Neural cell (in vitro differentiated cells): ENCODE results near the gene YBX2. TPM values are rescaled to one million over a fixed set of nuclear protein-coding genes. Genes with fewer than 3 reads are reported as not detected.

Experiments used
- H2AFZ ChIP-seq: fragments of 200-600, 300-800 bp; sonication (generic), shearing (Covaris generic); 2 replicates; pipeline ENCODE4 v1.6.0; 2014; ENCODE audit warnings: low read depth, mild to moderate bottlenecking, antibody characterized with exemption, low read length, moderate library complexity
- H3F3A ChIP-seq: fragments of 200-600 bp; shearing (Covaris generic); 2 replicates; pipeline ENCODE4 v1.6.1; 2016; ENCODE audit warnings: mild to moderate bottlenecking, moderate library complexity, mixed read lengths, antibody characterized with exemption, low read length; ENCODE audit not compliant: insufficient read depth, poor library complexity, severe bottlenecking
- H3K27ac ChIP-seq: fragments of 200-600, 300-800 bp; sonication (generic), shearing (Covaris generic); 2 replicates; pipeline ENCODE4 v1.5.1; 2014; ENCODE audit warnings: mild to moderate bottlenecking, low read length, moderate library complexity
- H3K27me3 ChIP-seq: fragments of 300-800, 200-600 bp; sonication (generic), shearing (Covaris generic); 2 replicates; pipeline ENCODE4 v1.6.0; 2014; ENCODE audit warnings: mild to moderate bottlenecking, low read depth, low read length, moderate library complexity; ENCODE audit not compliant: insufficient read depth
- H3K36me3 ChIP-seq: fragments of 300-800, 200-600 bp; sonication (generic), shearing (Covaris generic); 2 replicates; pipeline ENCODE4 v1.5.1; 2014; ENCODE audit warnings: mild to moderate bottlenecking, antibody characterized with exemption, low read length, moderate library complexity; ENCODE audit not compliant: insufficient read depth
- H3K4me2 ChIP-seq: fragments of 300-800, 200-600 bp; sonication (generic), shearing (Covaris generic); 2 replicates; pipeline ENCODE4 v1.6.0; 2014; ENCODE audit warnings: mild to moderate bottlenecking, low read length
- H3K4me3 ChIP-seq: fragments of 300-800, 200-600 bp; sonication (generic), shearing (Covaris generic); 2 replicates; pipeline ENCODE4 v1.5.1; 2014; ENCODE audit warnings: mild to moderate bottlenecking, low read length, moderate library complexity
- H3K79me2 ChIP-seq: fragments of 200-600 bp; shearing (Covaris generic); replicated peaks from 2 replicates; pipeline ENCODE4 v1.6.0; 2014; ENCODE audit warnings: mild to moderate bottlenecking, low read length, moderate library complexity; ENCODE audit not compliant: insufficient read depth
- H3K9ac ChIP-seq: fragments of 300-800, 200-600 bp; sonication (generic), shearing (Covaris generic); 2 replicates; pipeline ENCODE4 v1.6.1; 2016; ENCODE audit warnings: mild to moderate bottlenecking, low read length, mixed read lengths
- H3K9me2 ChIP-seq: fragments of 200-600 bp; shearing (Covaris generic); 2 replicates; pipeline ENCODE4 v1.6.1; 2016; ENCODE audit warnings: mild to moderate bottlenecking, low read length, mixed read lengths; ENCODE audit not compliant: insufficient read depth
- H3K9me3 ChIP-seq: fragments of 200-600, 300-800 bp; sonication (generic), shearing (Covaris generic); 2 replicates; pipeline ENCODE4 v1.6.1; 2016; ENCODE audit warnings: mild to moderate bottlenecking, mixed run types, low read length, moderate library complexity, mixed read lengths
- H4K20me1 ChIP-seq: fragments of 200-600 bp; shearing (Covaris generic); 2 replicates; pipeline ENCODE4 v1.6.1; 2016; ENCODE audit warnings: mild to moderate bottlenecking, mixed run types; ENCODE audit not compliant: insufficient read depth
- CTCF ChIP-seq: fragments of 450-650 bp; IDR thresholded peaks from 2 replicates; pipeline ENCODE4 v1.5.1; 2014; ENCODE audit warnings: antibody characterized with exemption, mild to moderate bottlenecking, moderate library complexity; ENCODE audit not compliant: poor library complexity, severe bottlenecking
- EP300 ChIP-seq: fragments of 450-650 bp; conservative IDR thresholded peaks from 2 replicates; pipeline ENCODE4 v1.6.1; 2014; ENCODE audit warnings: antibody characterized with exemption, mild to moderate bottlenecking, moderate library complexity; ENCODE audit not compliant: poor library complexity, severe bottlenecking
- EZH2 ChIP-seq: fragments of 200-600, 300-800 bp; shearing (Covaris generic), sonication (generic); IDR thresholded peaks from 2 replicates; pipeline ENCODE4 v1.6.1; 2014; ENCODE audit warnings: antibody characterized with exemption, low read length, borderline replicate concordance, mild to moderate bottlenecking; ENCODE audit not compliant: insufficient read depth, poor library complexity, severe bottlenecking
- MXI1 ChIP-seq: fragments of 450-650 bp; conservative IDR thresholded peaks from 2 replicates; pipeline ENCODE4 v1.6.1; 2014; ENCODE audit warnings: antibody characterized with exemption, mild to moderate bottlenecking; ENCODE audit not compliant: poor library complexity, severe bottlenecking
- POLR2AphosphoS5 ChIP-seq: IDR thresholded peaks from 2 replicates; pipeline ENCODE4 v1.6.1; 2012
- RAD21 ChIP-seq: fragments of 450-650 bp; conservative IDR thresholded peaks from 2 replicates; pipeline ENCODE4 v1.6.1; 2014; ENCODE audit warnings: antibody characterized with exemption, mild to moderate bottlenecking, moderate library complexity
- REST ChIP-seq: IDR thresholded peaks from 2 replicates; pipeline ENCODE4 v1.6.1; 2012; ENCODE audit warnings: borderline replicate concordance
- SMC3 ChIP-seq: fragments of 450-650 bp; conservative IDR thresholded peaks from 2 replicates; pipeline ENCODE4 v1.6.1; 2014; ENCODE audit warnings: antibody characterized with exemption, mild to moderate bottlenecking, moderate library complexity; ENCODE audit not compliant: poor library complexity
- TAF1 ChIP-seq: IDR thresholded peaks from 2 replicates; pipeline ENCODE4 v1.6.1; 2012; ENCODE audit warnings: low read depth
- polyA plus RNA-seq: library from polyadenylated mRNA; depleted of rRNA; stranded (reverse); fragments of >200 nt; gene quantifications from 2 replicates; pipeline ENCODE4 v1.2.3, GENCODE V29; 2014

The YBX2 gene
- polyA plus RNA-seq, 1 donor from 2014 or later = 2.1 TPM

- Histone ChIP-seq H3K9me3 (no peaks in the 10 kb centered on the region), H4K20me1 (no peaks in the 10 kb centered on the region), H3K4me2 (no peak overlapping the region), H3K27ac (peak overlapping the region; percentile 93), H3K36me3 (no peaks in the 10 kb centered on the region), H2AFZ (peak overlapping the region; percentile 61), H3F3A (no peaks in the 10 kb centered on the region), H3K79me2 (peaks cover 9% of the 10 kb centered on the region), H3K4me3 (peak overlapping the region; percentile 92), H3K9ac (peak overlapping the region; percentile 81), H3K27me3 (no peaks in the 10 kb centered on the region), H3K9me2 (no peaks in the 10 kb centered on the region)
- no peak for TF ChIP-seq TAF1
- no peak for TF ChIP-seq MXI1
- TF ChIP-seq REST = no peak
- no peak for TF ChIP-seq POLR2AphosphoS5
- TF ChIP-seq SMC3 = no peak
- no peak for TF ChIP-seq RAD21
- no peak for TF ChIP-seq CTCF
- no peak for TF ChIP-seq EZH2
- TF ChIP-seq EP300 = no peak
Measured at GRCh38 chr17:7330638-7331015, 36.2 kb upstream of the YBX2 start.

- Histone ChIP-seq H3K9me3 (no peaks in the 10 kb centered on the region), H3K27me3 (no peaks in the 10 kb centered on the region), H3K4me3 (peak overlapping the region; percentile 92), H3K9ac (peak overlapping the region; percentile 81), H2AFZ (peak overlapping the region; percentile 61), H4K20me1 (no peaks in the 10 kb centered on the region), H3K36me3 (no peaks in the 10 kb centered on the region), H3K4me2 (peak overlapping the region; percentile 49), H3K79me2 (peaks cover 9% of the 10 kb centered on the region), H3F3A (no peaks in the 10 kb centered on the region), H3K27ac (peak overlapping the region; percentile 93), H3K9me2 (no peaks in the 10 kb centered on the region)
- no peak for TF ChIP-seq CTCF
- TF ChIP-seq TAF1 = peak; percentile 7
- TF ChIP-seq EZH2 = no peak
Measured at GRCh38 chr17:7329997-7330637, 35.7 kb upstream of the YBX2 start.
